ENCODE measurements around the gene RXFP4. TPM values are rescaled to one million over a fixed set of nuclear protein-coding genes. Genes with fewer than 3 reads are reported as not detected.
"Not testable (repeated sequence)": the region's sequence is repeated elsewhere in the genome, so short reads cannot be mapped to it uniquely, and the experiment has no call there.

The RXFP4 gene
- total RNA-seq, 3 donors from 2014 or later, result not detected

GRCh38 chr1:155984341-155984740 is 42.9 kb downstream of the RXFP4 start:
- H3K9me3 Mint-ChIP-seq, result no peaks in the 10 kb centered on the region
- no peak overlapping the region for H3K4me3 Mint-ChIP-seq
- ATAC-seq (no peak), DNase-seq (no peak)
- peaks cover 56% of the 10 kb centered on the region for H3K4me1 Mint-ChIP-seq (ENCODE audit: low read depth)
- no peaks in the 10 kb centered on the region for H3K27me3 Mint-ChIP-seq (ENCODE audit: low read depth)
- H3K36me3 Mint-ChIP-seq (ENCODE audit: insufficient read depth), result no peaks in the 10 kb centered on the region

- ATAC-seq; DNase-seq; H3K36me3 Mint-ChIP-seq (ENCODE audit: insufficient read depth); H3K9me3 Mint-ChIP-seq; H3K4me3 Mint-ChIP-seq; H3K27me3 Mint-ChIP-seq (ENCODE audit: low read depth): not testable (repeated sequence)
- H3K4me1 Mint-ChIP-seq (ENCODE audit: low read depth), result peaks cover 53% of the 10 kb centered on the region
Measured at GRCh38 chr1:155984903-155985645, 43.6 kb downstream of the RXFP4 start.

- peaks cover 14% of the 10 kb centered on the region for H3K4me1 Mint-ChIP-seq (ENCODE audit: low read depth)
- ATAC-seq (peak; percentile 95 to 96), DNase-seq (peak; percentile 74)
- H3K27me3 Mint-ChIP-seq (ENCODE audit: low read depth), result no peaks in the 10 kb centered on the region
- H3K9me3 Mint-ChIP-seq, result no peaks in the 10 kb centered on the region
- H3K4me3 Mint-ChIP-seq, result no peak overlapping the region
- H3K36me3 Mint-ChIP-seq (ENCODE audit: insufficient read depth), result no peaks in the 10 kb centered on the region
Measured at GRCh38 chr1:155989242-155990004, 48.0 kb downstream of the RXFP4 start.

- peaks cover 12% of the 10 kb centered on the region for H3K4me1 Mint-ChIP-seq (ENCODE audit: low read depth)
- H3K27me3 Mint-ChIP-seq (ENCODE audit: low read depth), result no peaks in the 10 kb centered on the region
- no peaks in the 10 kb centered on the region for H3K9me3 Mint-ChIP-seq
- no peaks in the 10 kb centered on the region for H3K36me3 Mint-ChIP-seq (ENCODE audit: insufficient read depth)
- ATAC-seq (peak in 1 of 2 donors; percentile 6), DNase-seq (no peak)
- H3K4me3 Mint-ChIP-seq, result no peak overlapping the region
Measured at GRCh38 chr1:155990005-155990739, 48.7 kb downstream of the RXFP4 start.

Other genes with a start within 250 kb of the RXFP4 start
- 10 to 100 TPM; 42.6 to 48.4 (median 47.8) TPM for gene GON4L, start 84.4 kb upstream of the RXFP4 start, total RNA-seq
- gene SYT11, start 82.1 kb upstream of the RXFP4 start, total RNA-seq, result 1 to 10 TPM; 4.6 to 8.0 (median 5.4) TPM
- gene RIT1, start 30.3 kb upstream of the RXFP4 start, total RNA-seq, result 10 to 100 TPM; 15.6 to 25.0 (median 17.9) TPM
- 10 to 100 TPM; 32.2 to 38.3 (median 37.9) TPM for gene KHDC4, start 7.2 kb upstream of the RXFP4 start, total RNA-seq
- 100 to 1,000 TPM; 144 to 174 (median 149) TPM for gene ARHGEF2, start 36.9 kb downstream of the RXFP4 start, total RNA-seq
- 100 to 1,000 TPM; 167 to 183 (median 173) TPM for gene SSR2, start 79.3 kb downstream of the RXFP4 start, total RNA-seq
- gene UBQLN4, start 112.2 kb downstream of the RXFP4 start, total RNA-seq, result 10 to 100 TPM; 52.9 to 57.3 (median 53.7) TPM
- 10 to 100 TPM; 56.6 to 62.3 (median 59.2) TPM for gene LAMTOR2, start 113.1 kb downstream of the RXFP4 start, total RNA-seq
- gene RAB25, start 119.5 kb downstream of the RXFP4 start, total RNA-seq, result under 1 TPM; 0.61 to 0.79 (median 0.63) TPM
- gene MEX3A, start 140.8 kb downstream of the RXFP4 start, total RNA-seq, result under 1 TPM; 0.50 to 0.66 (median 0.57) TPM
- gene LMNA, start 173.1 kb downstream of the RXFP4 start, total RNA-seq, result 100 to 1,000 TPM; 113 to 162 (median 124) TPM
- gene SEMA4A, start 211.9 kb downstream of the RXFP4 start, total RNA-seq, result 10 to 100 TPM; 31.7 to 51.5 (median 37.1) TPM

Data from activated T-cell treated with anti-CD3 and anti-CD28 coated beads, Interleukin-2, amount 50 U/mL, for 4 hours (primary cell).